Esophagus squamous epithelium (tissue), 4 donors: ENCODE results near the gene LRRC8C.

Experiments used
- CTCF ChIP-seq, 6 experiments: fragments of 450-650 bp in 4 of 6; fragments of 200-600 bp in 2 of 6; sonication (generic) in 2 of 6; IDR thresholded peaks; one replicate each; pipeline ENCODE4 v1.5.1; 2016 to 2019; ENCODE audit warnings: antibody characterized with exemption in 6 of 6, mild to moderate bottlenecking in 4 of 6, moderate library complexity in 4 of 6
- POLR2A ChIP-seq, 4 donors: fragments of 450-650 bp; IDR thresholded peaks; one replicate each; pipeline ENCODE4 v1.6.1; 2017; ENCODE audit warnings: antibody characterized with exemption in 4 of 4, mild to moderate bottlenecking in 4 of 4, moderate library complexity in 3 of 4

GRCh38 chr1:89607156-89607555 is 25.8 kb upstream of the LRRC8C start:
- TF ChIP-seq POLR2A (IDR thresholded peaks at IDR 0.05) (no peak), CTCF (IDR thresholded peaks at IDR 0.05) (no peak)
